H7 (cell line): ENCODE measurements around the gene PCF11. TPM values are rescaled to one million over a fixed set of nuclear protein-coding genes. Genes with fewer than 3 reads are reported as not detected.

Source experiments
- DNase-seq: peaks from one replicate; pipeline ENCODE4 v3.0.0; 2012
- H3K27me3 ChIP-seq: 2 replicates; pipeline ENCODE4 v1.6.0; 2011; ENCODE audit warnings: mild to moderate bottlenecking, low read length; ENCODE audit not compliant: control insufficient read depth, insufficient read depth
- H3K36me3 ChIP-seq: replicated peaks from 2 replicates; pipeline ENCODE4 v1.5.1; 2011; ENCODE audit warnings: low read length; ENCODE audit not compliant: control insufficient read depth, insufficient read depth
- H3K4me3 ChIP-seq: 2 replicates; pipeline ENCODE4 v1.5.1; 2011; ENCODE audit warnings: low read depth, mild to moderate bottlenecking, control low read depth, low read length, moderate library complexity; ENCODE audit not compliant: insufficient read depth
- total RNA-seq: library from RNA; depleted of rRNA; stranded (reverse); fragments of >200 nt; shearing (Covaris generic); gene quantifications from 2 replicates; pipeline ENCODE4 v1.2.3, GENCODE V29; 2014

Gene PCF11
- total RNA-seq, 1 experiment from 2014 or later = 25.4 TPM

DNA sequence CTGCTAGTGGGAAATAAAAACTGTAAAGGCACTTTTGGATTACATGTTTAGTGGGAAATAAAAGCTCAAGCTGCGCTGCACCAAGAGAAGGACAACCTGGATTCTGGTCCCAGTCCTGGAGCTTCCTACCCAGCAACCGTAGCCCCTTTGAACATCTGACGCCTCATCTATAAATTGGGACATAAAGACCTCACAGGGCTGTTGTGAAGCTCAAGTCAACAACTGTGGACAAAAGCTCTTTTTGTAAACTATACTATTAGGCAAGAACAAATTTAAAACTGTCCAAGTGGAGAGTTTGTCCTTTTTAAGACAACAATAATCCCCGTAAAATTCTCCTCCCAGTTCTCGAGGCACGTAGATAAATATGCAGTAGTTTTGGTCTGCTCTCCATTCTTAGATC, 17.6 kb upstream of the PCF11 start:
- Histone ChIP-seq H3K27me3 (no peaks in the 10 kb centered on the region), H3K4me3 (no peak overlapping the region), H3K36me3 (no peaks in the 10 kb centered on the region)
- no peak for DNase-seq

DNA sequence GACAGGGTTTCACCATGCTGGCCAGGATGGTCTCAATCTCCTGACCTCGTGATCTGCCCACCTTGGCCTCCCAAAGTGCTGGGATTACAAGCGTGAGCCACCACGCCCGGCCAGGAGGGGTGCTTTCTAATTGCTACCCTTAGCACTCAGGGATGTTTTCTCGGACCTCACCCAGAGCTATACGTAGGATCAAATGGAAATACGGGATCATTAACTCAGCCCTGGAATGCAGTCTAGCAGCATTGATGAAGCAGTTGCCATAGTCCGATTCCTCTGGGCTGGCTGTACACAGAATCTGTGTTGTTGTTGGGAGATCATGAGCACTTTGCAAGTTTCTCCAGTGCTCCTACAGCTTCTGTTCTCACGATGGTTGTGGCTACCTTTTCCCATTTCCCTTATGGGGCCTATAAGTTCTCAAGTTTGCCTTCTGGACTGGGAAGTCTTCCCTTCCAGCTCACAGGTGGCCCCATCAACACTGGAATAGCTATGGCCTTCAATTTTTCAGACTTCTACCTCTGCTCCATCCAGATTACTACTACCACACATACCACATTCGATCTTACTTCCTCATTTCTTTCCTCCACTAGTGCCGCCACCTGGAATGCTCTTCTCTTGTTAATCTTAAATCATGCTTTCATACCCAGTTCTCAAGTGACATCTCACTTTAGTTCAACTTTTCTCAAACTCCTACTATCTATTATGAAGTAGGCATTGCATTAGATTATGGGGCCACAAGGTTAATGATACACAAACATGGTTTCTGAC, 16.1 kb upstream of the PCF11 start:
- H3K27me3 ChIP-seq = no peaks in the 10 kb centered on the region
- no peak overlapping the region for H3K4me3 ChIP-seq
- H3K36me3 ChIP-seq = no peaks in the 10 kb centered on the region
- DNase-seq = no peak

DNA sequence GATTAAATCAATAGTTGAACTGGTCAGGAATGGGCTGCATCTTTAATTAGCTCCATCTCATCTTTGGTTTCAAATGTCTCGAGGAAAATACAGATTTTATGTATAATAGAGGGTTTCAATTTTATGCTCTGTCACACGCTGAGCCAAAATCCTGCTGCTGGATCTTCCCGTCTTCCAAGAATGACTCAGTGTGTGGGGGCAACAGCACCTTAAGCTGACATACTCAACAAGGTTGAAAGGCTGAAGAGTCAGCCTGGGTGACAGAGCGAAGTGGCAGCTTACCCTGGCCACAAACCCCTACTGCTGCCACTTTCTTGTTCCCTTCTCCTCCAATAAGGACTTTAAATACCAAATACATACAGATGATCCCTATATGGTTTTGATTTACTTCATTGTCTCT, 9.0 kb upstream of the PCF11 start:
- DNase-seq = no peak
- Histone ChIP-seq H3K27me3 (no peaks in the 10 kb centered on the region), H3K4me3 (no peak overlapping the region), H3K36me3 (no peaks in the 10 kb centered on the region)

DNA sequence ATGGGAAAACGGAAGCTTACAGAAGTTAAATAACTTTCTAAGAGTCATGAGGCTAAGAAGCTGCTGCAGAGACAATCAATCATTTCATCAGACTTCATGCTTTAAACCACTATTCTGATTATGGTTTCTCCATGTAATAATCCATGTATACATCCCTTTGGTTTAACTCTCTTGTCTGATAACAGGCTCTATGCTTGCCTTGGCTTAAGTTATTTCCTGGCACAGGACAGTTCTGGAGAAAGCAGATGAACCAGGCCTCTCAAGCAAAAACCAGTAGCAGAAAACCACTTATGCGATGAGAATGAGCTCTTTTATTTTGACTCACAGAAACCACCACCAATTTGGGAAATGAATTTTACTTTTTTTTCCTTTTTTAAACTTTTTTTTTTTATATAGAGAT, 6.5 kb upstream of the PCF11 start:
- Histone ChIP-seq H3K36me3 (no peaks in the 10 kb centered on the region), H3K4me3 (no peak overlapping the region), H3K27me3 (no peaks in the 10 kb centered on the region)
- DNase-seq = no peak

DNA sequence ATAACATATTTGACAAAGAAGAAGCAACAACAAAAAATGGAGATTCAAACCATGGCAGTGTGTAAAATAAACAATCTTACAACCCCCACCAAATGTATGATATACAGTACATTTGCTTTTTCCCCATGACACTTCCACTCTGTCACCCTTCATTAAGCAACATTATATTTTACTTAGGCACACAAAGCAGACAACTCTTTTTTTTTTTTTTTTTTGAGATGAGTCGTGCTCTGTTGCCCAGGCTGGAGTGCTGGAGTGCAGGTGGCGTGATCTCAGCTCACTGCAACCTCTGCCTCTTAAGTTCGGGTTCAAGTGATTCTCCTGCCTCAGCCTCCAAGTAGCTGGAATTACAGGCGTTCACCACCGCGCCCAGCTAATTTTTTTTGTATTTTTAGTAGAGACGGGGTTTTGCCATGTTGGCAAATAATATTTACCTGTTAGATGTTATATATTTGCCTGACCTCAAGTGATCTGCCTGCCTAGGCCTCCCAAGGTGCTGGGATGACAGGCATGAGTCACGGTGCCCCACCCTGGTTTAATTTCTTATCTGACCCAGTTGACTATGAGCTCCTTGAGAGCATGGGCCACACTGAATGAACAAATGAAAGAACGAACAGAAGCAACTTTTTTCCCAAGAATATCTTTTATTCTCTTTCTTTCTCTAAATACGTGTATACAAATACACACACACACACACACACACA, 5.5 kb upstream of the PCF11 start:
- no peaks in the 10 kb centered on the region for H3K27me3 ChIP-seq
- no peaks in the 10 kb centered on the region for H3K36me3 ChIP-seq
- no peak for DNase-seq
- H3K4me3 ChIP-seq = no peak overlapping the region

DNA sequence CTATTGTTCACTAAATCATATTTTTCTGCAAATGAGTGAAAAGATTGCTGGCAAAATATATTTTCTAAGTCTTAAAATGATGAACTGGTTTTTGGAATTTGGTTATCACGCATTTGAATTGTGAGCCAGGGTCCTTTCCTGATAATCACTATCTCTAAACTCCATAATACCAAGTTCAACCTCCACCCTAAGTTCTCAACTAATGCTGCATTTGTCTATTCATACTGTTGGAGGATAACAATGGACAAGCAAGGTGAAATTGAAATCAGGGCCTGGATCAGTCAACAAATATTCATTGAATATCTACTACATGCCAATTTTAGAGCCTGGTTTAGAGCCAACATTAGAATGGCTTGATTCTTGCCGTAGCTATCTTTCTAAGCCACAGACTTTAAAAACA, 4.7 kb upstream of the PCF11 start:
- Histone ChIP-seq H3K27me3 (no peaks in the 10 kb centered on the region), H3K36me3 (no peaks in the 10 kb centered on the region), H3K4me3 (no peak overlapping the region)
- no peak for DNase-seq

DNA sequence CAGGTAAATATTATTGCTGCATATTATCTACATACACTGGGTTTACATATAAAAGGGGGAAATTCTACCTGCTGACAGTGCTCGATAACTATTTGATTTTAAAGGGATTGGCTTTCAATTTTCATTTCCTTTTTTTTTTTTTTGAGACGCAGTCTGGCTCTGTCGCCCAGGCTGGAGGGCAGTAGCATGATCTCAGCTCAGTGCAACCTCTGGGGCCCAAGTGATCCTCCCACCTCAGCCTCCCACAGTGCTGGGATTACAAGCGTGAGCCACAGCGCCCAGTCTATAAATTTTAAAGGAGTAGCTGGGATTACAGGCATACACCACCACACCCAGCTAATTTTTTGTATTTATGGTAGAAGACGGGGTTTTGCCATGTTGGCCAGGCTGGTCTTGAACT, 3.2 kb upstream of the PCF11 start:
- H3K36me3 ChIP-seq = no peaks in the 10 kb centered on the region
- no peak for DNase-seq

DNA sequence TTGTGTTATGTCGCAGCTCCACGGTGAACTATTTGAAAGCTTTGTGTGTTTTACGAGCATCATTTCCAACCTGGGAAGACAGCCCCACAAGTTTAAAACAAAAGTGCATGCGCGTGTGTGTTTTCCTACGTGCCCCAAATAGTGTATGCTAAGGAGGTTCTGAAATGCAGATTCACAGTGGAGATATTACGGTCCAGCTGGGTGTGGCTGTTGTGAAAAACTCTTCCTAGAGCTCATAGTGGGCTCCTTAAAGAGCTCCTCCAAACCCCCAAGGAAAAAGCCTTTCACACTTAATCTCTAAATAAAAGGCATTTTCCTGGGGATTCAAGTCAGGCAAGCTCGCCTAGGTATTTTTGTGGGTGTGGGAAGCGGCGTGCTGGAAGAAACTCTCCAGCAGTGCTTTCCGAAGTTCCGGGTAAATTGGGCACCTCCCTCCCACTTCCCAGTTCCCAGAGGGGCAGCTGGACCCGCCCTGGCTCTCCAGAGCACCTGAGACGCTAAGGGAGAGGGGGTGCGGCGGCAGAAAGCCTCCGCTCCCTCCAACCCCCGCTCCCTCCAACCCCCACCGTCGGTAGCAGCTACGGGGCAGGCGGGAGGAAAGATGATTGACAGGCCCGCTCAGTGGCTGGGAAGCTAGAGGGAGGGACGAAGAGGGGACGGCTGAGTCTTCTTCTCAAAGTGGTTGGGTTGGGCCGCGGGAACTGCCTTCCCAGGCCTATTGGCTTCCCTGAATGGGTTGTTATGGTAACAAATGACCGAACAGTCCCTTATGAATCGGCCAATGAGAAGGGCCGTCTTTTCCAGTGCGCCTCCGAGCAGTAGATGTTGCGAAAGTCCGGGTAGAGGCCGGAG, 561 bp upstream of the PCF11 start:
- no peaks in the 10 kb centered on the region for H3K36me3 ChIP-seq
- H3K4me3 ChIP-seq = peak overlapping the region; percentile 47
- peak; percentile 91 for DNase-seq
- H3K27me3 ChIP-seq = no peaks in the 10 kb centered on the region

More for the DNA sequence above, 3.2 kb upstream of the PCF11 start:
- Histone ChIP-seq H3K27me3 (no peaks in the 10 kb centered on the region), H3K4me3 (no peak overlapping the region)

DNA sequence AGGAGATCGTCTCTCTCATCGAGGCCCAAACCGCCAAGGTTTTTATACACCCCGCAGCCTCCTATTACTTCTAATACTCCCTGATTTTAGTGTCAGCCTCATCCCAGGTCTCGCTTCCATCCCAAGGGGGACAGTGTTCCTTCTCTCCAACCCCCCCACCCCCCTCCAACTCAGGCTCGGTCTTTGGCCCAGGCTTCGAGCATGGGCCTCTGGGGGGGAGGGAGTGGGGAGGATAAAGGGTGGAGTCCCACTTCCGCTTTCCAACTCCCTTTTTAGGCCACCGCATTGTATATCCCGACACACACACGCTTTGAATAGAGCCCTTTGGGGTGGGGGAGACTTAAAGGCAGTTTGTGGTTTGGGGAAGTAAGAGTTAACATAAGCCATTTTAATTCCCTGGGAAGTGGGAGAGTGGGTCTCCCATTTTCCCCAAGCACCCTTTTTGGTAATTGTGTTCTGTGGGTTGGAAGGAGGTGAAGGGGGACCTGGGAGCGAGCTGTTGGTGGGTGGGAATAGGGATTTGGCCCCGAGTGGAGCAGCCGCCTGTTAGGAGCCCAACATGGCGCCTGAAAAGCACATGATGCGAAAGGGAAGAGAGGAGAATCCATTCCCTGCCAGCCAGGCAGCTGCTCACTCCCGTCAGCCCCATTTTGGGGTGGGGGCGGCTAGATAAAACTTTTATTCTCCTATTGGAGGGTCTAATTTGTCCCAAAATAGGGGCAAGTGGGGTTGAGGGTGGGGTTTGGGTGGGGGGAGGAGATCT, 844 bp downstream of the PCF11 start:
- peak; percentile 33 for DNase-seq
- Histone ChIP-seq H3K4me3 (peak overlapping the region; percentile 96), H3K27me3 (no peaks in the 10 kb centered on the region), H3K36me3 (no peaks in the 10 kb centered on the region)

DNA sequence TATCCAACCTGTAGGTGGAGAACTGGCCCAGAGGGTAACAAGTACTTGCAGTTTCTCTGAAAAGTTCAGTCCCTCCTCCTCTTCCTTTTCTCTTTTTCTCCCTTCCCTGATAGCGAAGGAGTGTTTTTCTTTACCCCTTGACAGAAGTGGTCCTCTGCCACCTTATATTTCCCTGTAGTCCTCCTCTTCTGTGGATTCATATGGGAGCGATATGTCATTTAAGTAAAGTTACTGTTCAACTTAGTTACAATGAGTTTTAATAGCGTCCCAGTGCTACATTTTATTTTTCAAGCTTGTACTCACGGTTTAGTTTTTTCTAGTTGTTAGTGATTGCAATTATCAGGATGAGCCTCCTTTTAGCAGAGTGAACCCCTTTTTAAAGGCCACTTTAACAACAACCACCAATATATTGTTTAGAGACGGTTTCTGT, 1.4 kb downstream of the PCF11 start:
- Histone ChIP-seq H3K36me3 (no peaks in the 10 kb centered on the region), H3K4me3 (peak overlapping the region; percentile 96)

DNA sequence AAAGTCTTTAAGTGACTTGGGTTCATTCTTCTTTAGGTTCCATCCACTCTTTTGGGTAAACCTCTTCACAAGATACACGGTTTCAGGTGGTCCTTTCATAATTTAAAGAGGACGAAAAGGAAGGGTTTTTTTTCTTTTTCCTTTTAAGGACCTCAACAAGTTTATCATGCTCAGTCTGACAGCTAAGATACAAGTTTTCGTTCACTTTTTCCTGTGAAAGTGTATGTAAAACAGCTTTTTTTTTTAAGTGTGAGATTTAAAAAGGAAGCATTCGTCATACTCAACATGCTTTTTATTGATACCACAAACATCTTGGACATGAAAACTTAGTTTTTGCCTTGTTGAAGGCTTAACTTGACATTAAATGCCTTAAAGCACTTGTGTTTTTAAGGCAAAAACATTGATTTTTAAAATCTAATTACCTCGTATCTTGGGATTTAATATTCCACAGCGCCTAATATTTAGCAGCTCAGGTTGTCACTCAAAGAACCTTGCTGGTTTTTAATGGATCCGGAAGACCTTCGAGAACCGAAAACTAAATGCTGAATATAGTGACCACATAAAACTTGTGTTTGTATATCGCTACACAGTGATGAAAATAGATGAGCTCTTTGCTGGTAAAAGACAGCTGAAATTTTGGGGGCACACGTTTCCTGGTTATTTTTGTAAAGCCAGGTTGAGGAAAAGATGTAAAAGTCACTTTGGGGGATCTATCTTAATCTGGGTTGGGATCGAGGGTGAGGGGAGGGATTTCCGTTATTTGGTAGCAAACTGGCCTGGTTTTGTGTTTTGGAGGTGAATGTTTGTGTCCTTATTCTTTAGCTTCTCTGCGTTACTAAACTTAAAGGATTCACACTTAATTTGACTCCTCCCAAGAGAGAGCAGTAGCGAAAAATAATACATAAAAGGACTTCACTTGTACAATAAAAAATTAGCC, 2.3 kb downstream of the PCF11 start:
- DNase-seq = no peak
- Histone ChIP-seq H3K36me3 (peaks cover 1% of the 10 kb centered on the region; the same call in 1 of the 2 replicates), H3K4me3 (peak overlapping the region; percentile 96), H3K27me3 (no peaks in the 10 kb centered on the region)

More for the DNA sequence above, 1.4 kb downstream of the PCF11 start:
- DNase-seq = no peak
- no peaks in the 10 kb centered on the region for H3K27me3 ChIP-seq

DNA sequence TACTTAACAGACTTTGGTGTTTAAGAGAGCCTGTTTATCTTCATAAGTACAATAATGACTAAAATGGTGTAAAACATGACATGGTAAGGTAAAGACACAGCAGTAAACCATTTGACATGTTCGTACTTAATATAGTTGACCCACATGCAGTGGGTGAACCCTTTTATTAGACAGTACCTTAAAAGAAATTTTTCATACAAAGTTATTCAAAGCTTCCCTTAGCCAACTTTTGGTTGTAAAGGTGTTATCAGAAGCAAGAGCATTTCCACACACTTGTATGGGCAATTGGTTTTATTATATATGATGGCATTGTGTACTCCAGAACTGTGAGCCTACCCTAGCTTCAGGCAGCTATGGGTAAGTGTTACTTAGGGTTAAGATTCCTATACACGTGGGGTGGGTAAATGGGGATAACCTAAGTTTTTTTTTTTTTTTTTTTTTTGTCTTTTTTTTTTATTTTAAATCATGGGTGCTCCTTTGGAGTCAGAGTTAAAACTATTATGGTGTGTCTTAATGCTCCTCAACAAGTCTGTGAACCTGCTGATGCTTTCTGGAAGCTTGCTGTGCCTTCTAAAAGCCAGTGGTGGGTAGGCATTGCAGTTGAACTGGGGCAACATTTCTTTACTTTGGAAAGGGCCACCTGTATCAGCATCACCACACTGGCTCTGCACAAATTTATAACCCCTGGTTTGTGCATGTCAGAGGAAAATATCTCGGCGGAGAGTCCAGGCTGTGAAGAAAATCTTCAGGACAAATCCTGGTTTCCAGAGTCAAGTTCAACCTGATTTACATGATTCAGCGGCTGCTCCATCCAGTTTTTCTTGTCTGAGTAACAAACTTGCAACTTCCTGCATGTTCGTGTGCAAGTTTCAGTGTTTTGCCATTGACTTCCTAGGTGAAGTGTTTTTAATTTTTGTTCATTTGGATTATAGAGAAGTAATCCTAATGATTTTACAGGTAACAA, 3.3 kb downstream of the PCF11 start:
- Histone ChIP-seq H3K4me3 (peak overlapping the region; percentile 96; the same call in 1 of the 2 replicates), H3K27me3 (no peaks in the 10 kb centered on the region), H3K36me3 (peaks cover 3% of the 10 kb centered on the region)
- no peak for DNase-seq
